NCI-H1436 (cell line): Measurements from ENCODE around the gene KCNN4.
"Not testable (repeated sequence)": the region's sequence is repeated elsewhere in the genome, so short reads cannot be mapped to it uniquely, and the experiment has no call there.

Experiments
- DNase-seq: peaks from one replicate; lab custom pipeline; 2025; lab: John Stamatoyannopoulos, UW

Gene KCNN4

GRCh38 chr19:43798546-43799409 is 18.0 kb upstream of the KCNN4 start:
- DNase-seq, result peak; percentile 86

- DNase-seq, result no peak
Observed at GRCh38 chr19:43798026-43798545, 17.3 kb upstream of the KCNN4 start.

- no peak for DNase-seq
Observed at GRCh38 chr19:43797556-43797955, 16.8 kb upstream of the KCNN4 start.

DNA sequence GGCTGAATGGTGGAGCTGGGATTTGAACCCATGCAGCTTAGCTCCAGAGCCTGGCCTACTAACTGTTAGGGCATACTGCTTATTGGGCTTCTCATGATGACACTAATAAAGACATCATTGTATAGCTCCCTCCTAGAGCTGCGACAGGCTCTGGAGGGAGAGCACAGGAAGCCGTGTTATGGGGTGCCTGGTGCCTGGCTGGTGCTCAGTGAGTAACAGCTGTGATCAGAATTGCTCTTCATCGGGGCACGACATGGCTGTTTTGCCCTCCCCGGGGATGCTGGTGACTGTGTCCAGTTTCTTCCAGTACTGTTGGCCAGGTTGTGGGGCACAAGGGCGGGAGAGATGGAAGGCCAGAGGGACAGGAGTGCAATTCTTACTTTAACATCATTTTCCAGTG is 16.3 kb upstream of the KCNN4 start:
- DNase-seq, result no peak

DNA sequence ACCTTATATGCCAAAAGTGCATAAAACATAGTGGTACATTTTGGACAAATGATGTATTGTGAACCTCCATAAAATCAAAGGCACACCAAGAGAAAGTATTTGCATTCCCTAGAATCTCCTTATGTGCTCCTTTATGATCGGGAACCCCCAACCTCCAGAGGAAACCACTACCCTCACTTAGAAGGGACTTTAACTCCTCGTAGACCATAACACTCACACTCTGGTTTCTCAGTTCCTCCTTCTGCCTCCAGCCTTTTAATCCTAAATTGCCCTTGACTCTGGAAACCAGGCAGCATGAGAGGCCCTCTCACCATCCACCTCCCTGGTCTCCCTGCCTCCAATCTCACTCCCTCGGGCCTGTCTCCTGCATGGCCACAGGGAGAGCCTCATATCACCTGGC is 9.8 kb upstream of the KCNN4 start:
- DNase-seq, result no peak

- DNase-seq, result no peak
Observed at GRCh38 chr19:43789029-43789428, 8.3 kb upstream of the KCNN4 start.

GRCh38 chr19:43786665-43787064 is 5.9 kb upstream of the KCNN4 start:
- DNase-seq, result no peak

GRCh38 chr19:43784981-43785808 is 4.4 kb upstream of the KCNN4 start:
- peak; percentile 57 for DNase-seq

DNA sequence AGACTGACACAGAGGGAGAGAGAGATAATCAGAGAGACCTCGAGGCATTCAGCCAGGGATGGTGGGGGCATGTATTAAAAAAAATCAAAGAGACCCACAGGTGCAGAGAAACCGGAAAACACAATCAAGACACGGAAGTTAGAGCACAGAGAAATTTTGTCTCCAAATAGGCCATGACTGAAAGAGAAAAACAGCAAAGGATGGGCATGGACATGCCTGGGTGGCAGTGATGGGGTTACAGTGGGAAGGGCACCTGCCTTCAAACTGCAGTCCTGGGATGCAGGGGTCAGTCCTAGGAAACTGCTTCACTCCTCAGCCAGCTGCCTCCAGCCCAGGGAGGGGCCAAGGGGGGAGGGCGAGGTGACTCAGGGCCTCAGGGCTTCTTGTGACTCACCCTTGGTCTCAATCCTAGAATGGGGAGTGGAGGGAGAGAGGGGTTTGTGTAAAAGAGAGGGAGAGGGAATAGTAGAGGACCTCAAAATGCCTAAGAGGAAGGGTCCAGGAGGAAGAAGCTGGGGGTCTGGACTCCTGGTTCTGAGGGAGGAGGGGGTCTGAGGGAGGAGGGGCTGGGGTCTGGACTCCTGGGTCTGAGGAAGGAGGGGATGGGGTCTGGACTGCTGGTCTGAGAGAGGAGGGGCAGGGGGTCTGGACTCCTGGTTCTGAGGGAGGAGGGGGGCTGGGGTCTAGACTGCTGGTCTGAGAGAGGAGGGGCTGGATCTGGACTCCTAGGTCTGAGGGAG is 3.6 kb upstream of the KCNN4 start:
- DNase-seq, result no peak

- DNase-seq, result no peak
Observed at GRCh38 chr19:43783636-43784035, 2.9 kb upstream of the KCNN4 start.

GRCh38 chr19:43782689-43783231 is 2.0 kb upstream of the KCNN4 start:
- no peak for DNase-seq

DNA sequence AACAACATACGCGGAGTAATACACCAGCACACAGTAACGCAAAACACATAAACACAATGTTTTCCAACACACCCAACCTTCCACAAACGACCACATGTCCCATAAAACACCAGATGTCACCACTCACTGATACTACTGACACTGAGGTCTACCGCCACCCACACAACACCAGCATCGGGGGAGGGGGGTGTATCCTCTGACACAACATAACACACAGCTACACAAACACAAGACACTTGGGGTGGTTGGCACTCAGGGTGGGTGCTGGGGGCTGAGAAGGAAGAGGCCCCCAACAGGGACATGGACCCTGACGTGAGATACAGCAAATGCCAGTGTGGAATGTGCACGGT is 1.5 kb upstream of the KCNN4 start:
- no peak for DNase-seq

DNA sequence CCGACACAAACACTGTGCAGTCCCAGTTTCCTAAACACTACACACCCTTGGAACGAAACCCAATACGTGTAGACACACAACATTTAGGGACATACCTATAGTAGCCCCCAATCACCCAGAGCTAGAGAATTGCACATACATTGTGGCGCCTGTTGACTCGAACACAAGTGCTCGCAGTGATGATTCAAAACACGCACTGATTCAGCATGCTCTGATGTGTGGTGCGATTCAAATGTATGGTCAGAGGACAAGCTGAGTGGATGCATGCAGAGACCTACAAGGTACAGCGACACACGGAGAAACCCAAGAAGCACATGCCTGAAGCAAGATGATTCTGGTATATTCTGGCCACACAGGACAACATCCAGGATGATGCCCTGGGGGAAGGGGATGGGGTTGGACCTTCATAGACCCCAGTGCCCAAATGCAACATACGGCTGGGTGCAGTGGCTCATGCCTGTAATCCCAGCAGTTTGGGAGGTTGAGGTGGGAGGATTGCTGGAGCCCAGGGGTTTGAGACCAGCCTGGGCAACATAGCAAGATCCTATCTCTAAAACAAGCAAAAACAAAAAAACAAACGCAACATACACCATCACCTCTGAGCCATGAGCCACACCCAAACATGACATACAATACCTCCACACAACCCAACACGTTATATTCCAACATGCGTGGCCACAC is 997 bp upstream of the KCNN4 start:
- no peak for DNase-seq

GRCh38 chr19:43779820-43780219 is 953 bp downstream of the KCNN4 start:
- no peak for DNase-seq

GRCh38 chr19:43779147-43779819 is 1.5 kb downstream of the KCNN4 start:
- DNase-seq, result no peak

- DNase-seq, result peak; percentile 99
Observed at GRCh38 chr19:43778651-43779050, 2.1 kb downstream of the KCNN4 start.

DNA sequence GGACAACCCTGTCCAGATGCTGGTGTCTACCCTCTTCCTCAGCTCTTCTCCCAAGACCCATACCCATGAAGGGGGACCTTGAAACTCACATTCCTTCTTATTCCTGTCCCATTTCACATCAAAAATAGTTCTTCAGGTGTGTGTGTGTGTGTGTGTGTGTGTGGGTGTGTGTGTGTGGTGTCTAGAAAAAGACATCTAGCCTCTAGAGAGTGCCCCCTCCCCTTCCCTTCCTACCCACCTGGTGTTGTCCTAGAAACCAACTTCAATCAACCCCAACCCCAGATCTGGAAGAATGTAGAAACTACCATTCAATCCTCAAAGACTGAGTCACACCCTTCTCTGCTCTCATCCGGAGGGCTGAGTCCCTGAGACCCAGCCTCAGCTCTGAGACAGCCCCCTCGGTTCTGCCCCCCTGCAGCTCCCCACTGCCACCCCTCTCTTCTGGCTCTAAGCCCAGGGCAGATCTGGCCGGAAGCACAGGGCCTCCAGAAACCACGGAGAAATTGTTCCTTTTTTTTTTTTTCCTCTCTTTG is 3.5 kb downstream of the KCNN4 start:
- DNase-seq, result peak; percentile 62

DNA sequence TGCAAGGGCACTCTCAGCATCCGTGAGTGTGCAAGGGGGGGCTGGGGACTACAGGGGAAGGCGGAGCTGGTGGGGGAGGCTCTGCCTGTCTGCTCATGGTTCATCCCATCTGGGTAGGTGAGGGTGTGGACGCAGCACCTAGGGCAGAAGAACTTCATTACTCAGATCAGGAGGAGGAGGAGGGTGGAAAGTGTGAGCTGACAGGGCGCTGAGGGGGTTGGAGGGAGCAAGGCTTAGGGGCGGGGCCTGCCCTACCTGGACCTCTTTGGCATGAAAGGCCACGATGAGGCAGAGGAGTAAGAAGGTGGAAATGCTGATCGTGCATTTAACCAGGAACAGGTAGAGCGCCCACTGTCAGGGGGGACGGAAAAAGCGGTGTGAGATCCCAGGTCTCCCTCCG is 4.5 kb downstream of the KCNN4 start:
- DNase-seq, result no peak

GRCh38 chr19:43775299-43775890 is 5.4 kb downstream of the KCNN4 start:
- DNase-seq, result no peak

DNA sequence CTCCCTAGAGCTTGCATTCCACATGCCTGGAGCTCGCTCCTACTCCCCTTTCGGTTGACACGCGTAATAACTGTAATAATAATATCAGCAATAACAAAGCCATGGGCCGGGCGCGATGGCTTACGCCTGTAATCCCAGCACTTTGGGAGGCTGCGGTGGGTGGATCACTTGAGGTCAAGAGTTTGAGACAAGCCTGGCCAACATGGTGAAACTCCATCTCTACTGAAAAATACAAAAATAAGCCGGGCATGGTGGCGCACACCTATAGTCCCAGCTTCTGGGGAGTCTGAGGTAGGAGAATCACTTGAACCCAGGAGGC is 5.9 kb downstream of the KCNN4 start:
- DNase-seq, result not testable (repeated sequence)
